A549 (cell line): ENCODE measurements around the gene ADISSP. TPM values are rescaled to one million over a fixed set of nuclear protein-coding genes. Genes with fewer than 3 reads are reported as not detected.

Experiments used
- ATAC-seq, 2 experiments: fragments of 200-7000 bp in 1 of 2; fragments of >200 bp in 1 of 2; cut with Nextera tagmentation in 1 of 2; cut with Tn5 transposase in 1 of 2; 3 replicates each; pipeline versions ENCODE4 v1.8.0 to v1.9.1; 2018 to 2020; ENCODE audit warnings: mild to moderate bottlenecking in 1 of 2, moderate library complexity in 1 of 2
- CTCF ChIA-PET: fragments of 300-600 bp; sonication (Branson Sonifier 250); formaldehyde crosslinking; extraction: SDS; loops from one replicate; lab custom pipeline; 2021; ENCODE audit warnings: antibody characterized with exemption, inconsistent platforms; lab: Yijun Ruan, JAX
- POLR2A ChIA-PET: fragments of 350-600 bp; formaldehyde crosslinking; extraction: SDS; loops from one replicate; lab custom pipeline; 2021; ENCODE audit warnings: antibody characterized with exemption, inconsistent platforms; lab: Yijun Ruan, JAX
- DNase-seq, 2 experiments: peaks; one replicate each; pipeline versions ENCODE4 v3.0.0 to v3.0.0-alpha.2; 2011 to 2016; ENCODE audit warnings: low read depth in 1 of 2, low spot score in 1 of 2
- FAIRE-seq: peaks from 2 replicates; lab custom pipeline; 2011; peaks lifted over from hg19 to GRCh38; lab: Jason Lieb, UNC
- H3K27ac ChIP-seq, 2 experiments: fragments of >200 bp; sonication (Bioruptor Twin); formaldehyde crosslinking; 3 replicates each; pipeline ENCODE4 v1.5.1; 2016 to 2017
- H3K4me1 ChIP-seq: fragments of >200 bp; sonication (Bioruptor Twin); formaldehyde crosslinking; 3 replicates; pipeline ENCODE4 v1.6.1; 2016
- H3K4me2 ChIP-seq: fragments of >200 bp; sonication (Bioruptor Twin); formaldehyde crosslinking; 3 replicates; pipeline ENCODE4 v1.6.1; 2016
- H3K4me3 ChIP-seq: fragments of >200 bp; sonication (Bioruptor Twin); formaldehyde crosslinking; 3 replicates; pipeline ENCODE4 v1.5.1; 2016
- H3K9me3 ChIP-seq: fragments of >200 bp; sonication (Bioruptor Twin); formaldehyde crosslinking; 3 replicates; pipeline ENCODE4 v1.6.1; 2016
- BHLHE40 ChIP-seq: IDR thresholded peaks from 2 replicates; pipeline ENCODE4 v1.6.1; 2012; ENCODE audit warnings: low read depth, low read length, inconsistent platforms
- CBX8 ChIP-seq: fragments of 200-600 bp; sonication (generic); IDR thresholded peaks from 2 replicates; pipeline ENCODE4 v1.6.1; 2016
- CEBPB ChIP-seq, 2 experiments: fragments of >200 bp in 1 of 2; sonication (Bioruptor Twin) in 1 of 2; formaldehyde crosslinking in 1 of 2; IDR thresholded peaks; 2 replicates each; pipeline ENCODE4 v1.6.1; 2012 to 2016
- EHF ChIP-seq: fragments of 250-450 bp; sonication (Bioruptor Pico); IDR thresholded peaks from 2 replicates; pipeline ENCODE4 v1.5.0; 2020; ENCODE audit warnings: mild to moderate bottlenecking
- ESRRA ChIP-seq: fragments of 150-350 bp; IDR thresholded peaks from 2 replicates; pipeline ENCODE4 v1.6.1; 2014; ENCODE audit warnings: mild to moderate bottlenecking, low read length, borderline replicate concordance
- FOSB ChIP-seq: fragments of 250-450 bp; sonication (Bioruptor Pico); IDR thresholded peaks from 2 replicates; pipeline ENCODE4 v1.5.0; 2020; ENCODE audit warnings: mild to moderate bottlenecking, moderate library complexity
- GATA3 ChIP-seq: IDR thresholded peaks from 2 replicates; pipeline ENCODE4 v1.6.1; 2012; ENCODE audit warnings: borderline replicate concordance
- HES2 ChIP-seq: fragments of >200 bp; sonication (Bioruptor Twin); formaldehyde crosslinking; IDR thresholded peaks from 2 replicates; pipeline ENCODE4 v1.6.1; 2016
- HOXA7 ChIP-seq: fragments of 250-450 bp; sonication (Bioruptor Pico); IDR thresholded peaks from 2 replicates; pipeline ENCODE4 v1.5.0; 2020; ENCODE audit warnings: mild to moderate bottlenecking, moderate library complexity
- HOXB13 ChIP-seq: fragments of 250-450 bp; sonication (Bioruptor Pico); IDR thresholded peaks from 2 replicates; pipeline ENCODE4 v1.5.0; 2020; ENCODE audit warnings: low read depth, mild to moderate bottlenecking, moderate library complexity
- JUN ChIP-seq, 2 experiments: fragments of >200 bp; sonication (Bioruptor Twin); formaldehyde crosslinking; IDR thresholded peaks; 2 replicates in 1 of 2; 3 replicates in 1 of 2; pipeline ENCODE4 v1.6.1; 2016 to 2017
- JUNB ChIP-seq: fragments of >200 bp; sonication (Bioruptor Twin); formaldehyde crosslinking; IDR thresholded peaks from 2 replicates; pipeline ENCODE4 v1.6.1; 2016
- KDM5A ChIP-seq: fragments of 200-600 bp; sonication (generic); IDR thresholded peaks from 2 replicates; pipeline ENCODE4 v1.6.1; 2016; ENCODE audit warnings: antibody characterized with exemption, mild to moderate bottlenecking
- MAFK ChIP-seq: fragments of 450-650 bp; IDR thresholded peaks from 2 replicates; pipeline ENCODE4 v1.6.1; 2014; ENCODE audit not compliant: partially characterized antibody
- NFE2L2 ChIP-seq: fragments of 150-350 bp; conservative IDR thresholded peaks from 2 replicates; pipeline ENCODE4 v1.6.1; 2014; ENCODE audit warnings: low read length
- NPAS2 ChIP-seq: fragments of 250-450 bp; sonication (Bioruptor Pico); IDR thresholded peaks from 2 replicates; pipeline ENCODE4 v1.8.0; 2022; ENCODE audit warnings: mild to moderate bottlenecking, moderate library complexity, borderline replicate concordance
- POLR2AphosphoS2 ChIP-seq: conservative IDR thresholded peaks from 2 replicates; pipeline ENCODE4 v1.6.1; 2012; ENCODE audit warnings: low read length, improper control_type of control experiment, inconsistent platforms
- RAD21 ChIP-seq, 2 experiments: fragments of >200 bp in 1 of 2; sonication (Bioruptor Twin) in 1 of 2; formaldehyde crosslinking in 1 of 2; IDR thresholded peaks in 1 of 2; conservative IDR thresholded peaks in 1 of 2; 2 replicates in 1 of 2; 3 replicates in 1 of 2; pipeline ENCODE4 v1.6.1; 2012 to 2018; ENCODE audit warnings: inconsistent platforms in 1 of 2
- RARB ChIP-seq: fragments of 250-450 bp; sonication (Bioruptor Pico); IDR thresholded peaks from 2 replicates; pipeline ENCODE4 v1.8.0; 2021; ENCODE audit warnings: mild to moderate bottlenecking, moderate library complexity
- RCOR1 ChIP-seq: fragments of 150-350 bp; IDR thresholded peaks from 2 replicates; pipeline ENCODE4 v1.6.1; 2014; ENCODE audit warnings: antibody characterized with exemption, low read length, low read depth
- SMC3 ChIP-seq: fragments of >200 bp; sonication (Bioruptor Twin); formaldehyde crosslinking; IDR thresholded peaks from 3 replicates; pipeline ENCODE4 v1.6.1; 2018; ENCODE audit warnings: inconsistent platforms
- SREBF2 ChIP-seq: fragments of 450-650 bp; IDR thresholded peaks from 2 replicates; pipeline ENCODE4 v1.6.1; 2014; ENCODE audit warnings: mild to moderate bottlenecking, moderate library complexity
- TFCP2L1 ChIP-seq: fragments of 250-450 bp; sonication (Bioruptor Pico); IDR thresholded peaks from 2 replicates; pipeline ENCODE4 v1.5.0; 2021; ENCODE audit warnings: mild to moderate bottlenecking
- ZC3H11A ChIP-seq: fragments of 450-650 bp; IDR thresholded peaks from 2 replicates; pipeline ENCODE4 v1.6.1; 2014; ENCODE audit warnings: antibody characterized with exemption, mild to moderate bottlenecking
- ZSCAN20 ChIP-seq: fragments of 250-450 bp; sonication (Bioruptor Pico); IDR thresholded peaks from 2 replicates; pipeline ENCODE4 v1.8.0; 2022; ENCODE audit warnings: mild to moderate bottlenecking, moderate library complexity
- WGBS: methylation state at CpG from one replicate; pipeline ENCODE4 v1.1.6; 2017; ENCODE audit errors: missing lambda C conversion rate; 5-methylcytosine and 5-hydroxymethylcytosine counted together
- polyA plus RNA-seq, 4 experiments: library from polyadenylated mRNA; depleted of rRNA in 3 of 4; stranded (reverse); fragments of >200 nt; fragmentation: RNase III in 1 of 4; extraction: RNeasy Plus Mini Kit Qiagen cat#74134 plus additional on column Dnase treatment in 1 of 4; gene quantifications; 2 replicates in 3 of 4; 3 replicates in 1 of 4; pipeline ENCODE4 v1.2.3, GENCODE V29; 2011 to 2017
- TF ChIP-seq, protein P1 (sequence below): fragments of >200 bp; sonication (Bioruptor Twin); formaldehyde crosslinking; IDR thresholded peaks from 3 replicates; pipeline ENCODE4 v1.5.1; 2016
- TF ChIP-seq, protein P2 (sequence below): IDR thresholded peaks from 2 replicates; pipeline ENCODE4 v1.6.1; 2012
- TF ChIP-seq, protein P3 (sequence below): fragments of 150-350 bp; IDR thresholded peaks from 2 replicates; pipeline ENCODE4 v1.6.1; 2014; ENCODE audit warnings: low read depth, mild to moderate bottlenecking, low read length

The ADISSP gene
- polyA plus RNA-seq, 2 of the 4 experiments (the other 2 are of a cell fraction): 43.9 to 104 TPM

DNA sequence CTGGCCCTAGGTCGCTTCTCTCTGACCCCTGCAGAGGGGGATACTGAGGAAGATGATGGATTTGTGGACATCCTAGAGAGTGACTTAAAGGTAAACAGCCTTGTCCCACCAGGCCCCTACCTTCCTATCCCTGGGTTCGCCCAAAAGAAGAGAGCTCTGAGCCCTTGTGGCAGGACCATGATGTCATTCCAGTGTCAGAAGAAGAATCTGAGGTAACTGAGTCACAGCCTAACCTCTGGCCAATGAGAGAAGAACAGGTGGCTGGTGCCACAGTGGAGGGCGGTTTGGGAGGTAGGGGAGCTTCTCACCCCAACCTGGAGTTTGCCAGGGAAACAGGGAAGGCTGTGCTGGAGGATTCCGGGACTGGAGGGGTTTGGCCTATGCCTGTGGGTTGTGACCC, 33.7 kb upstream of the ADISSP start:
- no peak overlapping the region for H3K4me2 ChIP-seq
- CTCF ChIA-PET: interaction anchor here (1.2 to 1.3 kb wide), 3 partner anchors 52 to 99 kb away, joined by 3 to 4 read pairs (median 3); no protein-coding TSS in a partner anchor
- H3K27ac ChIP-seq: peak overlapping the region in 1 of 2 experiments; percentile 95; a peak in 3 of 6 replicates
- peaks cover 73% of the 10 kb centered on the region for H3K4me1 ChIP-seq
- WGBS: 90% methylated on average over 4 of the region's 4 CpGs
- FAIRE-seq: no peak
- POLR2A ChIA-PET: no interaction called here
- no peak for TF ChIP-seq TFCP2L1 (CRISPR knock-in tag)
- no peak for DNase-seq
- H3K4me3 ChIP-seq: no peak overlapping the region
- no peak for ATAC-seq
- H3K9me3 ChIP-seq: peaks cover 4% of the 10 kb centered on the region

GRCh38 chr20:3800878-3801260, 33.3 kb upstream of the ADISSP start:
- ATAC-seq: no peak
- TF ChIP-seq MAFK: no peak
- no peak for TF ChIP-seq HOXB13 (CRISPR knock-in tag)
- no peak for TF ChIP-seq RARB (CRISPR knock-in tag)
- TF ChIP-seq RAD21 (conservative IDR thresholded peaks at IDR 0.05 in 1 of 2, IDR thresholded peaks at IDR 0.05 in 1 of 2): no peak
- peak in 1 of 2 experiments; percentile 10; a peak in 1 of 5 replicates for TF ChIP-seq JUN (IDR thresholded peaks at IDR 0.05)
- TF ChIP-seq, protein P1, sequence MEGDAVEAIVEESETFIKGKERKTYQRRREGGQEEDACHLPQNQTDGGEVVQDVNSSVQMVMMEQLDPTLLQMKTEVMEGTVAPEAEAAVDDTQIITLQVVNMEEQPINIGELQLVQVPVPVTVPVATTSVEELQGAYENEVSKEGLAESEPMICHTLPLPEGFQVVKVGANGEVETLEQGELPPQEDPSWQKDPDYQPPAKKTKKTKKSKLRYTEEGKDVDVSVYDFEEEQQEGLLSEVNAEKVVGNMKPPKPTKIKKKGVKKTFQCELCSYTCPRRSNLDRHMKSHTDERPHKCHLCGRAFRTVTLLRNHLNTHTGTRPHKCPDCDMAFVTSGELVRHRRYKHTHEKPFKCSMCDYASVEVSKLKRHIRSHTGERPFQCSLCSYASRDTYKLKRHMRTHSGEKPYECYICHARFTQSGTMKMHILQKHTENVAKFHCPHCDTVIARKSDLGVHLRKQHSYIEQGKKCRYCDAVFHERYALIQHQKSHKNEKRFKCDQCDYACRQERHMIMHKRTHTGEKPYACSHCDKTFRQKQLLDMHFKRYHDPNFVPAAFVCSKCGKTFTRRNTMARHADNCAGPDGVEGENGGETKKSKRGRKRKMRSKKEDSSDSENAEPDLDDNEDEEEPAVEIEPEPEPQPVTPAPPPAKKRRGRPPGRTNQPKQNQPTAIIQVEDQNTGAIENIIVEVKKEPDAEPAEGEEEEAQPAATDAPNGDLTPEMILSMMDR: no peak
- Histone ChIP-seq H3K4me2 (no peak overlapping the region), H3K4me1 (peaks cover 69% of the 10 kb centered on the region), H3K9me3 (no peaks in the 10 kb centered on the region; the same call in 1 of the 3 replicates), H3K27ac (peak overlapping the region in 1 of 2 experiments; percentile 98; a peak in 3 of 6 replicates), H3K4me3 (no peak overlapping the region)
- WGBS: 91% methylated on average over 8 of the region's 8 CpGs
- CTCF ChIA-PET: interaction anchor here (1.2 to 1.9 kb wide), 4 partner anchors 53 to 99 kb away, joined by 3 to 8 read pairs (median 4); no protein-coding TSS in a partner anchor
- POLR2A ChIA-PET: interaction anchor here (1.2 kb wide), 1 partner anchor 11 kb away, joined by 3 read pairs; no protein-coding TSS in a partner anchor
- no peak for FAIRE-seq
- no peak for DNase-seq

- no peak overlapping the region; the same call in 2 of the 3 replicates for H3K4me2 ChIP-seq
- POLR2A ChIA-PET: interaction anchor here (1.2 kb wide), 1 partner anchor 11 kb away, joined by 3 read pairs; no protein-coding TSS in a partner anchor
- H3K4me1 ChIP-seq: peaks cover 64% of the 10 kb centered on the region
- H3K4me3 ChIP-seq: no peak overlapping the region
- no peak for ATAC-seq
- H3K27ac ChIP-seq: peak overlapping the region in 1 of 2 experiments; percentile 98; a peak in 3 of 6 replicates
- TF ChIP-seq JUN (IDR thresholded peaks at IDR 0.05) (no peak), HOXA7 (CRISPR knock-in tag) (no peak), FOSB (CRISPR knock-in tag) (no peak), CBX8 (no peak), ZC3H11A (no peak), SREBF2 (no peak), POLR2AphosphoS2 (no peak), RARB (CRISPR knock-in tag) (no peak), RCOR1 (no peak), NFE2L2 (no peak), KDM5A (no peak)
- WGBS: 91% methylated on average over 18 of the region's 18 CpGs
- no peaks in the 10 kb centered on the region for H3K9me3 ChIP-seq
- CTCF ChIA-PET: interaction anchor here (1.2 to 1.9 kb wide), 4 partner anchors 53 to 100 kb away, joined by 3 to 8 read pairs (median 4); no protein-coding TSS in a partner anchor
- FAIRE-seq: peak; percentile 28
- no peak for DNase-seq
Measured at GRCh38 chr20:3800256-3800877, 32.8 kb upstream of the ADISSP start.

DNA sequence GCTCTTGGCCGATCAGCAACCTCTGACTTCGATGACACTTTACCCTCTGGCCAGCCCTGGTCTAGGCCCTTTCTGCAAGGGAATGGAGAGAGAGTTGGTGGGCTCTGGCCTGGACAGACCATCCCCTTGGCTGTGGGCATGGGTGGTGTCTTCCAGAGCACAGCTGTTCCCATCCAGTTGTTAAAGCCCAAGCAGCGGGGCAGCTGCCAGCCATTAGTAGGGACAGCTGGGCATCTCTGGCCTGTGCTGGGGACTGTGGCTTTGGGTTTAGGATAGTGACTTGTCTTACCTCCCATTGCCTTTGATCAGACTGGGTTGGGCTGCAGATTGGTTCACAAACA, 31.3 kb upstream of the ADISSP start:
- CTCF ChIA-PET: interaction anchor here (1.9 kb wide), 1 partner anchor 56 kb away, joined by 8 read pairs; no protein-coding TSS in a partner anchor
- no peak for FAIRE-seq
- TF ChIP-seq SMC3 (no peak), GATA3 (no peak), CEBPB (IDR thresholded peaks at IDR 0.05) (no peak), NPAS2 (CRISPR knock-in tag) (no peak), SREBF2 (no peak), ESRRA (no peak), HES2 (no peak), JUN (IDR thresholded peaks at IDR 0.05) (peak in 1 of 2 experiments; percentile 37; a peak in 1 of 5 replicates), ZSCAN20 (CRISPR knock-in tag) (no peak), JUNB (no peak), HOXB13 (CRISPR knock-in tag) (no peak), FOSB (CRISPR knock-in tag) (no peak), EHF (CRISPR knock-in tag) (no peak), BHLHE40 (no peak), HOXA7 (CRISPR knock-in tag) (no peak)
- TF ChIP-seq, protein P2, sequence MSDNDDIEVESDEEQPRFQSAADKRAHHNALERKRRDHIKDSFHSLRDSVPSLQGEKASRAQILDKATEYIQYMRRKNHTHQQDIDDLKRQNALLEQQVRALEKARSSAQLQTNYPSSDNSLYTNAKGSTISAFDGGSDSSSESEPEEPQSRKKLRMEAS: peak; percentile 23; the same call in 1 of the 2 replicates
- TF ChIP-seq, protein P3, sequence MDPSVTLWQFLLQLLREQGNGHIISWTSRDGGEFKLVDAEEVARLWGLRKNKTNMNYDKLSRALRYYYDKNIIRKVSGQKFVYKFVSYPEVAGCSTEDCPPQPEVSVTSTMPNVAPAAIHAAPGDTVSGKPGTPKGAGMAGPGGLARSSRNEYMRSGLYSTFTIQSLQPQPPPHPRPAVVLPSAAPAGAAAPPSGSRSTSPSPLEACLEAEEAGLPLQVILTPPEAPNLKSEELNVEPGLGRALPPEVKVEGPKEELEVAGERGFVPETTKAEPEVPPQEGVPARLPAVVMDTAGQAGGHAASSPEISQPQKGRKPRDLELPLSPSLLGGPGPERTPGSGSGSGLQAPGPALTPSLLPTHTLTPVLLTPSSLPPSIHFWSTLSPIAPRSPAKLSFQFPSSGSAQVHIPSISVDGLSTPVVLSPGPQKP: no peak

More for the DNA sequence above, 31.3 kb upstream of the ADISSP start:
- 100% methylated on average over 3 of the region's 3 CpGs for WGBS
- DNase-seq (no peak), ATAC-seq (no peak)
- Histone ChIP-seq H3K4me3 (peak overlapping the region; percentile 84; the same call in 2 of the 3 replicates), H3K4me1 (peaks cover 58% of the 10 kb centered on the region), H3K4me2 (peak overlapping the region; percentile 84), H3K27ac (peak overlapping the region; percentile 98 to 99), H3K9me3 (no peaks in the 10 kb centered on the region)
- POLR2A ChIA-PET: no interaction called here
